Large intestine (tissue), 3 donors: ENCODE measurements around the gene CLIP2. TPM values are rescaled to one million over a fixed set of nuclear protein-coding genes. Genes with fewer than 3 reads are reported as not detected.
"Not testable (repeated sequence)": the region's sequence is repeated elsewhere in the genome, so short reads cannot be mapped to it uniquely, and the experiment has no call there.

Experiments used
- DNase-seq, 2 donors: peaks; one replicate each; pipeline versions ENCODE4 v3.0.0 to v3.0.0-alpha.2; 2013
- H3K27ac ChIP-seq: one replicate; pipeline ENCODE4 v1.5.1; 2013; ENCODE audit warnings: low read length
- H3K27me3 ChIP-seq: 2 replicates; pipeline ENCODE4 v1.6.1; 2013; ENCODE audit warnings: low read length; ENCODE audit not compliant: control insufficient read depth, insufficient read depth
- H3K36me3 ChIP-seq: 2 replicates; pipeline ENCODE4 v1.6.1; 2013; ENCODE audit warnings: low read length; ENCODE audit not compliant: control insufficient read depth, insufficient read depth
- H3K4me1 ChIP-seq: one replicate; pipeline ENCODE4 v1.6.1; 2013; ENCODE audit warnings: low read length; ENCODE audit not compliant: control insufficient read depth, insufficient read depth
- H3K4me3 ChIP-seq: one replicate; pipeline ENCODE4 v1.5.1; 2013; ENCODE audit warnings: low read length
- H3K9me3 ChIP-seq: one replicate; pipeline ENCODE4 v1.6.1; 2013; ENCODE audit warnings: mild to moderate bottlenecking, low read depth, low read length, moderate library complexity; ENCODE audit not compliant: control insufficient read depth
- WGBS: methylation state at CpG from one replicate; pipeline ENCODE4 v1.1.5; 2013; ENCODE audit warnings: low lambda C conversion rate; ENCODE audit not compliant: insufficient coverage; 5-methylcytosine and 5-hydroxymethylcytosine counted together
- polyA plus RNA-seq: library from polyadenylated mRNA; unstranded; fragments of 120-200 nt; gene quantifications from one replicate; pipeline ENCODE4 v1.2.1, GENCODE V29; 2013

Gene CLIP2
- polyA plus RNA-seq, 1 donor: 13.6 TPM

- H3K27ac ChIP-seq: peak overlapping the region; percentile 47
- no CpG with 5 or more reads among the region's 10 CpGs for WGBS
- H3K36me3 ChIP-seq: peaks cover 11% of the 10 kb centered on the region
- peak; percentile 93 for DNase-seq
- H3K9me3 ChIP-seq: no peaks in the 10 kb centered on the region
- no peaks in the 10 kb centered on the region for H3K27me3 ChIP-seq
- H3K4me3 ChIP-seq: no peak overlapping the region
- peaks cover 12% of the 10 kb centered on the region for H3K4me1 ChIP-seq
Measured at GRCh38 chr7:74365322-74366022, 76.3 kb downstream of the CLIP2 start.

GRCh38 chr7:74371381-74372341 lies 82.5 kb downstream of the CLIP2 start:
- H3K36me3 ChIP-seq: peaks cover 12% of the 10 kb centered on the region
- no peaks in the 10 kb centered on the region for H3K27me3 ChIP-seq
- no peak overlapping the region for H3K27ac ChIP-seq
- WGBS: 17% methylated on average over 3 of the region's 13 CpGs
- peak; percentile 43 to 78 for DNase-seq
- H3K4me3 ChIP-seq: peak overlapping the region; percentile 3
- peaks cover 11% of the 10 kb centered on the region for H3K4me1 ChIP-seq
- no peaks in the 10 kb centered on the region for H3K9me3 ChIP-seq

GRCh38 chr7:74372511-74373111 lies 83.4 kb downstream of the CLIP2 start:
- Histone ChIP-seq H3K9me3 (no peaks in the 10 kb centered on the region), H3K27ac (no peak overlapping the region), H3K36me3 (peaks cover 21% of the 10 kb centered on the region), H3K4me1 (peaks cover 11% of the 10 kb centered on the region), H3K4me3 (no peak overlapping the region), H3K27me3 (no peaks in the 10 kb centered on the region)
- 34% methylated on average over 9 of the region's 28 CpGs for WGBS
- DNase-seq: peak in 1 of 2 donors; percentile 25

GRCh38 chr7:74373536-74373935 lies 84.3 kb downstream of the CLIP2 start:
- Histone ChIP-seq H3K27me3 (no peaks in the 10 kb centered on the region), H3K4me1 (peaks cover 11% of the 10 kb centered on the region), H3K4me3 (no peak overlapping the region), H3K27ac (no peak overlapping the region), H3K9me3 (no peaks in the 10 kb centered on the region), H3K36me3 (peaks cover 21% of the 10 kb centered on the region)
- DNase-seq: no peak
- WGBS: no CpG with 5 or more reads among the region's 3 CpGs

GRCh38 chr7:74375726-74376220 lies 86.6 kb downstream of the CLIP2 start:
- no peak for DNase-seq

GRCh38 chr7:74376256-74377036 lies 87.2 kb downstream of the CLIP2 start:
- Histone ChIP-seq H3K4me1 (peaks cover 11% of the 10 kb centered on the region), H3K27me3 (no peaks in the 10 kb centered on the region), H3K9me3 (no peaks in the 10 kb centered on the region), H3K27ac (no peak overlapping the region), H3K4me3 (no peak overlapping the region), H3K36me3 (peaks cover 25% of the 10 kb centered on the region)
- no CpG with 5 or more reads among the region's 37 CpGs for WGBS
- DNase-seq: no peak

More at GRCh38 chr7:74375726-74376220, 86.6 kb downstream of the CLIP2 start:
- Histone ChIP-seq H3K27ac (no peak overlapping the region), H3K4me3 (no peak overlapping the region), H3K27me3 (no peaks in the 10 kb centered on the region), H3K9me3 (no peaks in the 10 kb centered on the region), H3K4me1 (peaks cover 11% of the 10 kb centered on the region), H3K36me3 (peaks cover 25% of the 10 kb centered on the region)
- no CpG with 5 or more reads among the region's 31 CpGs for whole genome bisulfite sequencing

GRCh38 chr7:74379938-74380337 lies 90.7 kb downstream of the CLIP2 start:
- Histone ChIP-seq H3K9me3 (no peaks in the 10 kb centered on the region), H3K4me1 (no peaks in the 10 kb centered on the region), H3K27ac (no peak overlapping the region), H3K4me3 (no peak overlapping the region), H3K27me3 (no peaks in the 10 kb centered on the region), H3K36me3 (peaks cover 25% of the 10 kb centered on the region)
- WGBS: 100% methylated on average over 1 of the region's 2 CpGs
- DNase-seq: no peak

GRCh38 chr7:74380720-74381119 lies 91.5 kb downstream of the CLIP2 start:
- no peak overlapping the region for H3K4me3 ChIP-seq
- no peaks in the 10 kb centered on the region for H3K9me3 ChIP-seq
- peaks cover 24% of the 10 kb centered on the region for H3K36me3 ChIP-seq
- no peak for DNase-seq
- H3K4me1 ChIP-seq: no peaks in the 10 kb centered on the region
- no peak overlapping the region for H3K27ac ChIP-seq
- 82% methylated on average over 4 of the region's 7 CpGs for WGBS
- H3K27me3 ChIP-seq: no peaks in the 10 kb centered on the region

- not testable (repeated sequence) for H3K9me3 ChIP-seq, DNase-seq, H3K4me1 ChIP-seq, H3K27ac ChIP-seq, H3K27me3 ChIP-seq, H3K4me3 ChIP-seq
- 80% methylated on average over 1 of the region's 4 CpGs for WGBS
- peaks cover 20% of the 10 kb centered on the region for H3K36me3 ChIP-seq
Measured at GRCh38 chr7:74384086-74384485, 94.9 kb downstream of the CLIP2 start.
